Measurements from ENCODE around the gene ZNF653. TPM values are rescaled to one million over a fixed set of nuclear protein-coding genes. Genes with fewer than 3 reads are reported as not detected.
"Not testable (repeated sequence)": the region's sequence is repeated elsewhere in the genome, so short reads cannot be mapped to it uniquely, and the experiment has no call there.

The ZNF653 gene
- total RNA-seq, 1 experiment from 2014 or later: 5.2 TPM

DNA sequence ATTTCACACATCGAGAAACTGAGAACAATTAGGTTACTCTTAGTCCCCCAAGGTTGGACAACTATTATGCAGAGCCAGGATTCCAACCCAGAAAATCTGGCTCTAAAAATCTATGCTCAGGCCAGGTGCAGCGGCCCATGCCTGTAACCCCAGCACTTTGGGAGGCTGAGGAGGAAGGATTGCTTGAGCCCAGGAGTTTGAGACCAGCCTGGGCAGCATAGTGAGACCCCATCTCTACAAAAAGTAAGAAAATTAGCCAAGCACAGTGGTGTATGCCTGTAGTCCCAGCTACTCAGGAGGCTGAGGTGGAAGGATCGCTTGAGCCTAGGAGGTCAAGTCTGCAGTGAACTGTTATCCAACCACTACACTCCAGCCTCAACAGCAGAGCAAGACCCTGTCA lies 72.1 kb downstream of the ZNF653 start:
- DNase-seq (ENCODE audit: low read depth): not testable (repeated sequence)

Other genes starting within 250 kb of the ZNF653 start
- gene DOCK6, start 243.3 kb downstream of the ZNF653 start, total RNA-seq (2014; rRNA removed; shearing (Covaris generic)): 1.8 and 13.0 TPM in 2 replicates
- gene TSPAN16, start 209.7 kb downstream of the ZNF653 start, total RNA-seq (2014; rRNA removed; shearing (Covaris generic)): not detected in 2 replicates
- gene RAB3D, start 166.2 kb downstream of the ZNF653 start, total RNA-seq (2014; rRNA removed; shearing (Covaris generic)): 0.17 and 0.74 TPM in 2 replicates
- 206 and 246 TPM in 2 replicates for gene TMEM205, start 159.6 kb downstream of the ZNF653 start, total RNA-seq (2014; rRNA removed; shearing (Covaris generic))
- gene CCDC159, start 159.3 kb downstream of the ZNF653 start, total RNA-seq (2014; rRNA removed; shearing (Covaris generic)): 4.7 and 7.9 TPM in 2 replicates
- 27.9 and 31.6 TPM in 2 replicates for gene PLPPR2, start 150.4 kb downstream of the ZNF653 start, total RNA-seq (2014; rRNA removed; shearing (Covaris generic))
- gene SWSAP1, start 131.2 kb downstream of the ZNF653 start, total RNA-seq (2014; rRNA removed; shearing (Covaris generic)): 2.4 and 2.7 TPM in 2 replicates
- gene EPOR, start 121.5 kb downstream of the ZNF653 start, total RNA-seq (2014; rRNA removed; shearing (Covaris generic)): 10.5 and 10.7 TPM in 2 replicates
- gene RGL3, start 86.5 kb downstream of the ZNF653 start, total RNA-seq (2014; rRNA removed; shearing (Covaris generic)): 2.5 and 3.7 TPM in 2 replicates
- 0.32 and 0.54 TPM in 2 replicates for gene ODAD3, start 70.7 kb downstream of the ZNF653 start, total RNA-seq (2014; rRNA removed; shearing (Covaris generic))
- 65.9 and 132 TPM in 2 replicates for gene PRKCSH, start 70.2 kb downstream of the ZNF653 start, total RNA-seq (2014; rRNA removed; shearing (Covaris generic))
- not detected in 2 replicates for gene ELAVL3, start 24.8 kb downstream of the ZNF653 start, total RNA-seq (2014; rRNA removed; shearing (Covaris generic))
- 29.5 and 43.3 TPM in 2 replicates for gene ECSIT, start 23.3 kb upstream of the ZNF653 start, total RNA-seq (2014; rRNA removed; shearing (Covaris generic))
- gene CNN1, start 33.0 kb upstream of the ZNF653 start, total RNA-seq (2014; rRNA removed; shearing (Covaris generic)): 30.5 and 31.4 TPM in 2 replicates
- 84.6 and 136 TPM in 2 replicates for gene ELOF1, start 53.4 kb upstream of the ZNF653 start, total RNA-seq (2014; rRNA removed; shearing (Covaris generic))
- gene ACP5, start 71.8 kb upstream of the ZNF653 start, total RNA-seq (2014; rRNA removed; shearing (Covaris generic)): 0.39 and 0.76 TPM in 2 replicates
- gene ZNF627, start 91.6 kb upstream of the ZNF653 start, total RNA-seq (2014; rRNA removed; shearing (Covaris generic)): 10.6 and 22.6 TPM in 2 replicates
- 10.1 and 17.0 TPM in 2 replicates for gene ZNF823, start 233.1 kb upstream of the ZNF653 start, total RNA-seq (2014; rRNA removed; shearing (Covaris generic))